H1 (cell line): ENCODE measurements around the gene NDC80. TPM values are rescaled to one million over a fixed set of nuclear protein-coding genes. Genes with fewer than 3 reads are reported as not detected.

ENCODE experiments used
- CTCF ChIA-PET: fragments of 300-600 bp; sonication (Branson Sonifier 250); formaldehyde crosslinking; loops from one replicate; lab custom pipeline; 2021; ENCODE audit not compliant: partially characterized antibody; lab: Charles Lee
- POLR2A ChIA-PET: fragments of 300-600 bp; sonication (Branson Sonifier 250); formaldehyde crosslinking; loops from one replicate; lab custom pipeline; 2021; ENCODE audit warnings: inconsistent platforms; ENCODE audit not compliant: partially characterized antibody; lab: Charles Lee
- DNase-seq, 2 experiments: peaks; one replicate each; pipeline versions ENCODE4 v3.0.0 to v3.0.0-alpha.2; 2010 to 2022; ENCODE audit warnings: low spot score in 2 of 2, low read depth in 1 of 2, mixed read lengths in 1 of 2
- FAIRE-seq: peaks from 2 replicates; lab custom pipeline; 2011; peaks lifted over from hg19 to GRCh38; lab: Jason Lieb, UNC
- H2AFZ ChIP-seq: 2 replicates; pipeline ENCODE4 v1.8.1; 2012; ENCODE audit warnings: low read length, inconsistent platforms
- H2AK5ac ChIP-seq: 2 replicates; pipeline ENCODE4 v1.6.1; 2013; ENCODE audit warnings: low read depth, low read length
- H2BK120ac ChIP-seq: replicated peaks from 2 replicates; pipeline ENCODE3; 2013; ENCODE audit warnings: low read depth, low read length, inconsistent platforms
- H2BK12ac ChIP-seq: 2 replicates; pipeline ENCODE4 v1.6.1; 2013; ENCODE audit warnings: low read depth, low read length
- H2BK15ac ChIP-seq: 2 replicates; pipeline ENCODE4 v1.6.1; 2013; ENCODE audit warnings: low read length
- H2BK20ac ChIP-seq: 2 replicates; pipeline ENCODE4 v1.6.1; 2013; ENCODE audit warnings: low read length
- H2BK5ac ChIP-seq: 2 replicates; pipeline ENCODE4 v1.6.1; 2013; ENCODE audit warnings: low read depth, low read length
- H3K14ac ChIP-seq: 2 replicates; pipeline ENCODE4 v1.6.1; 2013; ENCODE audit warnings: inconsistent platforms; ENCODE audit not compliant: insufficient read length
- H3K18ac ChIP-seq: 2 replicates; pipeline ENCODE4 v1.6.1; 2013; ENCODE audit warnings: low read length; ENCODE audit errors: extremely low read depth
- H3K23ac ChIP-seq: 2 replicates; pipeline ENCODE4 v1.6.1; 2013; ENCODE audit warnings: inconsistent platforms; ENCODE audit not compliant: insufficient read length
- H3K23me2 ChIP-seq: 2 replicates; pipeline ENCODE4 v1.6.1; 2013; ENCODE audit warnings: low read depth, low read length
- H3K27ac ChIP-seq: 2 replicates; pipeline ENCODE4 v1.6.1; 2011; ENCODE audit warnings: low read depth, low read length, inconsistent platforms
- H3K27me3 ChIP-seq, 4 experiments: replicated peaks in 1 of 4; 1 replicate in 1 of 4; 2 replicates in 3 of 4; pipeline versions ENCODE4 v1.6.1 to v1.8.1; 2011 to 2013; ENCODE audit warnings: low read length in 3 of 4, mild to moderate bottlenecking in 3 of 4, inconsistent platforms in 2 of 4, mixed read lengths in 2 of 4, moderate library complexity in 1 of 4; ENCODE audit not compliant: control insufficient read depth in 3 of 4, insufficient read depth in 3 of 4; ENCODE audit errors: extremely low read depth in 1 of 4
- H3K36me3 ChIP-seq, 4 experiments: 2 replicates each; pipeline versions ENCODE4 v1.6.1 to v1.8.1; 2011 to 2013; ENCODE audit warnings: mild to moderate bottlenecking in 4 of 4, low read length in 3 of 4, moderate library complexity in 2 of 4, control low read depth in 1 of 4, inconsistent platforms in 1 of 4; ENCODE audit not compliant: insufficient read depth in 4 of 4, control insufficient read depth in 2 of 4
- H3K4ac ChIP-seq: replicated peaks from 2 replicates; pipeline ENCODE3; 2013; ENCODE audit warnings: low read length, low read depth, mixed read lengths, inconsistent platforms; ENCODE audit not compliant: insufficient read length
- H3K4me1 ChIP-seq, 4 experiments: replicated peaks in 1 of 4; 1 replicate in 1 of 4; 2 replicates in 3 of 4; pipeline versions ENCODE4 v1.6.1 to v1.8.1; 2011 to 2013; ENCODE audit warnings: low read length in 3 of 4, inconsistent platforms in 2 of 4, mixed read lengths in 1 of 4; ENCODE audit not compliant: insufficient read depth in 4 of 4, control insufficient read depth in 3 of 4
- H3K4me2 ChIP-seq, 2 experiments: 2 replicates each; pipeline versions ENCODE4 v1.6.1 to v1.8.1; 2011 to 2013; ENCODE audit warnings: low read depth in 2 of 2, low read length in 2 of 2, control low read depth in 1 of 2, inconsistent platforms in 1 of 2, mild to moderate bottlenecking in 1 of 2; ENCODE audit not compliant: insufficient read depth in 1 of 2
- H3K4me3 ChIP-seq, 4 experiments: fragments of 200-600, 300-600 bp in 1 of 4; sonication (generic), shearing (Covaris generic), sonication (Bioruptor Twin) in 1 of 4; 2 replicates each; pipeline versions ENCODE4 v1.5.1 to v1.8.1; 2011 to 2016; ENCODE audit warnings: low read length in 4 of 4, low read depth in 3 of 4, control low read depth in 2 of 4, inconsistent platforms in 2 of 4, mild to moderate bottlenecking in 2 of 4, mixed read lengths in 1 of 4, moderate library complexity in 1 of 4; ENCODE audit not compliant: insufficient read depth in 2 of 4; ENCODE audit errors: extremely low read depth in 1 of 4
- H3K56ac ChIP-seq: replicated peaks from 2 replicates; pipeline ENCODE3; 2013; ENCODE audit warnings: low read depth, mild to moderate bottlenecking, mixed read lengths, low read length, inconsistent platforms; ENCODE audit not compliant: insufficient read length
- H3K79me1 ChIP-seq: 2 replicates; pipeline ENCODE4 v1.6.1; 2013; ENCODE audit warnings: low read depth, low read length, control low read depth
- H3K79me2 ChIP-seq, 2 experiments: 2 replicates each; pipeline versions ENCODE4 v1.6.1 to v1.8.1; 2012 to 2013; ENCODE audit warnings: low read length in 2 of 2, mild to moderate bottlenecking in 2 of 2, inconsistent platforms in 1 of 2; ENCODE audit not compliant: insufficient read depth in 2 of 2, control insufficient read depth in 1 of 2
- H3K9ac ChIP-seq, 4 experiments: replicated peaks in 1 of 4; 1 replicate in 1 of 4; 2 replicates in 3 of 4; pipeline versions ENCODE4 v1.6.1 to v1.8.1; 2011 to 2013; ENCODE audit warnings: low read depth in 3 of 4, low read length in 3 of 4, control low read depth in 2 of 4, mild to moderate bottlenecking in 2 of 4, moderate library complexity in 2 of 4, inconsistent platforms in 1 of 4; ENCODE audit errors: extremely low read depth in 1 of 4
- H3K9me3 ChIP-seq, 2 experiments: 2 replicates each; pipeline versions ENCODE4 v1.6.1 to v1.8.1; 2012 to 2013; ENCODE audit warnings: mild to moderate bottlenecking in 2 of 2, moderate library complexity in 2 of 2, control low read depth in 1 of 2, inconsistent platforms in 1 of 2, low read depth in 1 of 2, low read length in 1 of 2, mixed read lengths in 1 of 2; ENCODE audit not compliant: insufficient read depth in 2 of 2
- H4K20me1 ChIP-seq, 2 experiments: replicated peaks in 1 of 2; 2 replicates each; pipeline versions ENCODE3 to v1.8.1; 2011 to 2013; ENCODE audit warnings: inconsistent platforms in 2 of 2, low read length in 2 of 2, mild to moderate bottlenecking in 1 of 2; ENCODE audit not compliant: insufficient read depth in 2 of 2, control insufficient read depth in 1 of 2
- H4K5ac ChIP-seq: 2 replicates; pipeline ENCODE4 v1.6.1; 2013; ENCODE audit warnings: low read length, low read depth, mixed read lengths, inconsistent platforms; ENCODE audit not compliant: insufficient read length
- H4K8ac ChIP-seq: 2 replicates; pipeline ENCODE4 v1.8.0; 2013; ENCODE audit warnings: mild to moderate bottlenecking, moderate library complexity, low read length, inconsistent platforms; ENCODE audit not compliant: insufficient read depth; ENCODE audit errors: extremely low read depth
- H4K91ac ChIP-seq: replicated peaks from 2 replicates; pipeline ENCODE3; 2013; ENCODE audit warnings: low read length, mixed read lengths, inconsistent platforms; ENCODE audit not compliant: insufficient read length
- CBX8 ChIP-seq: fragments of 300-800, 300-1000 bp; sonication (generic); IDR thresholded peaks from 2 replicates; pipeline ENCODE4 v1.7.1; 2016; ENCODE audit warnings: low read depth, low read length, borderline replicate concordance
- CHD1 ChIP-seq: IDR thresholded peaks from 2 replicates; pipeline ENCODE4 v1.6.1; 2012; ENCODE audit warnings: low read depth, low read length, improper control_type of control experiment
- JUN ChIP-seq: IDR thresholded peaks from 2 replicates; pipeline ENCODE4 v1.6.1; 2011; ENCODE audit warnings: low read depth, mild to moderate bottlenecking, improper control_type of control experiment, low read length
- JUND ChIP-seq: IDR thresholded peaks from 2 replicates; pipeline ENCODE4 v1.6.1; 2011; ENCODE audit warnings: mild to moderate bottlenecking, improper control_type of control experiment, low read length
- KDM1A ChIP-seq: fragments of 200-600, 300-600 bp; sonication (generic); IDR thresholded peaks from 2 replicates; pipeline ENCODE4 v1.7.1; 2016; ENCODE audit warnings: mild to moderate bottlenecking, low read length, borderline replicate concordance
- MAFK ChIP-seq: IDR thresholded peaks from 2 replicates; pipeline ENCODE4 v1.6.1; 2012; ENCODE audit warnings: low read depth, mild to moderate bottlenecking, improper control_type of control experiment, low read length
- MAX ChIP-seq: IDR thresholded peaks from 2 replicates; pipeline ENCODE4 v1.6.1; 2012; ENCODE audit warnings: inconsistent platforms
- RFX5 ChIP-seq: IDR thresholded peaks from 2 replicates; pipeline ENCODE4 v1.6.1; 2011; ENCODE audit warnings: low read depth, low read length, improper control_type of control experiment, borderline replicate concordance
- SIN3A ChIP-seq, 2 experiments: IDR thresholded peaks in 1 of 2; conservative IDR thresholded peaks in 1 of 2; 2 replicates each; pipeline ENCODE4 v1.6.1; 2011 to 2012; ENCODE audit warnings: low read length in 2 of 2, improper control_type of control experiment in 1 of 2, low read depth in 1 of 2, mild to moderate bottlenecking in 1 of 2
- SIX5 ChIP-seq: IDR thresholded peaks from 2 replicates; pipeline ENCODE4 v1.6.1; 2011; ENCODE audit warnings: mild to moderate bottlenecking, low read depth, low read length
- SRF ChIP-seq: IDR thresholded peaks from 2 replicates; pipeline ENCODE4 v1.6.1; 2011; ENCODE audit warnings: mild to moderate bottlenecking, low read depth, low read length, moderate library complexity
- TAF1 ChIP-seq: IDR thresholded peaks from 2 replicates; pipeline ENCODE4 v1.6.1; 2011; ENCODE audit warnings: mild to moderate bottlenecking, low read depth, low read length
- TAF7 ChIP-seq: optimal IDR thresholded peaks from 2 replicates; pipeline ENCODE3; 2011; ENCODE audit warnings: low read depth, mild to moderate bottlenecking, inconsistent platforms, low read length, moderate library complexity, borderline replicate concordance
- WGBS, 2 experiments: shearing (Covaris generic) in 1 of 2; methylation state at CpG; one replicate each; pipeline versions ENCODE4 v1.1.6 to v1.1.7; 2013 to 2015; ENCODE audit warnings: low lambda C conversion rate in 2 of 2, mixed read lengths in 2 of 2, inconsistent platforms in 1 of 2, low coverage in 1 of 2, missing lambda C conversion rate in 1 of 2; ENCODE audit not compliant: insufficient replicate concordance in 2 of 2, insufficient coverage in 1 of 2, insufficient read length in 1 of 2; ENCODE audit errors: extremely low coverage in 1 of 2, missing lambda C conversion rate in 1 of 2; 5-methylcytosine and 5-hydroxymethylcytosine counted together
- polyA plus RNA-seq, 7 experiments: library from polyadenylated mRNA; depleted of rRNA in 3 of 7; stranded (reverse) in 5 of 7; unstranded in 2 of 7; fragments of >200 nt in 5 of 7; fragments of 200-250 nt in 2 of 7; gene quantifications; 1 replicate in 5 of 7; 2 replicates in 1 of 7; 4 replicates in 1 of 7; pipeline versions ENCODE4 v1.2.1 to v1.2.3, GENCODE V29; 2011 to 2013; ENCODE audit warnings: missing spikeins in 2 of 7, mixed read lengths in 2 of 7
- total RNA-seq: library from RNA; stranded (reverse); fragmentation: NEBNext Ultra II Directional; extraction: Animal tissue kit (Norgen Biotek cat#: 25700); gene quantifications from 2 replicates; pipeline ENCODE4 v1.2.1, GENCODE V29; 2021

NDC80 gene
- total and polyA plus RNA-seq, 2 of the 8 experiments (the other 6 are each of a cell fraction or from before 2014, with no cell fraction given): 11.0 to 45.0 TPM

DNA sequence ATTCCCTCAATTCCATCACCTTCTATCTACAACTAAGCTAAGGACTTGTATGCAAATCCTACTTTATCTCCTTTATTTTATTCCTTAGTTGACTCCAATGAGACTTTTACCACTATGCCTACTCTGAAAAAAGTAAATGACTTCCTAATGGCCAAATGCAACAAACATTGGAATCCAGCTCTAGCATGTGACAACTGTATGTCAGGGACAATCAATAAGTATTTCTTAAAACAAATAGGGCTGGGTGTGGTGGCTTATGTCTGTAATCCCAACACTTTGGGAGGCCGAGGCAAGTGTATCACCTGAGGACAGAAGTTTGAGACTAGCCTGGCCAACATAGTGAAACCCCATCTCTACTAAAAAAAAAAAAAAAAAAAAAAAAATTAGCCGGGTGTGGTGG is 21.9 kb upstream of the NDC80 start:
- H3K9me3 ChIP-seq: no peaks in the 10 kb centered on the region
- no peaks in the 10 kb centered on the region for H3K27me3 ChIP-seq
- WGBS, 2 experiments: 89% methylated on average over 2 of the region's 2 CpGs; no CpG with 5 or more reads in 1 of the 2 experiments
- no peak overlapping the region for H3K14ac ChIP-seq
- peaks cover 0 to 4% (median 0%) of the 10 kb centered on the region in 4 experiments; a peak in 3 of 8 replicates for H3K36me3 ChIP-seq
- no peak overlapping the region for H2BK20ac ChIP-seq
- no peak overlapping the region for H2AFZ ChIP-seq
- no peak overlapping the region for H2BK15ac ChIP-seq
- no peaks in the 10 kb centered on the region for H3K79me1 ChIP-seq
- H3K79me2 ChIP-seq: no peaks in the 10 kb centered on the region
- no peak overlapping the region for H3K27ac ChIP-seq
- no peak overlapping the region for H2AK5ac ChIP-seq
- no peak overlapping the region for H4K5ac ChIP-seq
- FAIRE-seq: no peak
- H3K4me1 ChIP-seq: no peaks in the 10 kb centered on the region
- H3K4me3 ChIP-seq: no peak overlapping the region
- no peak overlapping the region for H3K9ac ChIP-seq
- POLR2A ChIA-PET: interaction anchor here (0.7 kb wide), 1 partner anchor 1561 kb away, joined by 3 read pairs; no protein-coding TSS in a partner anchor
- H2BK12ac ChIP-seq: no peak overlapping the region
- no peaks in the 10 kb centered on the region for H4K20me1 ChIP-seq
- H4K8ac ChIP-seq: no peak overlapping the region
- H3K4me2 ChIP-seq: no peak overlapping the region
- DNase-seq: no peak
- H2BK5ac ChIP-seq: no peak overlapping the region
- no peak overlapping the region for H3K23ac ChIP-seq
- no peak overlapping the region for H3K4ac ChIP-seq
- CTCF ChIA-PET: interaction anchor here (0.9 to 1.0 kb wide), 2 partner anchors 10 to 445 kb away, joined by 3 read pairs; no protein-coding TSS in a partner anchor
- no peak overlapping the region for H4K91ac ChIP-seq
- no peak overlapping the region for H3K56ac ChIP-seq
- no peaks in the 10 kb centered on the region for H3K23me2 ChIP-seq
- no peak overlapping the region for H3K18ac ChIP-seq
- no peak overlapping the region for H2BK120ac ChIP-seq
- no peak for TF ChIP-seq KDM1A
- TF ChIP-seq JUND: no peak
- no peak for TF ChIP-seq JUN
- no peak for TF ChIP-seq TAF1
- TF ChIP-seq SIN3A (conservative IDR thresholded peaks at IDR 0.05 in 1 of 2, IDR thresholded peaks at IDR 0.05 in 1 of 2; ENCODE audit: low read depth in 1 of 2, low read length in 2 of 2): no peak
- no peak for TF ChIP-seq CHD1
- TF ChIP-seq CBX8: no peak
- no peak for TF ChIP-seq MAX
- no peak for TF ChIP-seq TAF7
- TF ChIP-seq RFX5: no peak
- TF ChIP-seq SIX5: no peak
- TF ChIP-seq MAFK: no peak
- TF ChIP-seq SRF: no peak
